22Rv1 (cell line): Measurements from ENCODE around the gene ARHGAP18.

Source experiments
- CTCF ChIP-seq: fragments of 450-650 bp; IDR thresholded peaks from 2 replicates; pipeline ENCODE4 v1.5.1; 2017; ENCODE audit warnings: mild to moderate bottlenecking
- ZFX ChIP-seq: fragments of 450-650 bp; IDR thresholded peaks from 2 replicates; pipeline ENCODE4 v1.6.1; 2017; ENCODE audit warnings: antibody characterized with exemption, borderline replicate concordance

- TF ChIP-seq CTCF, result no peak
- no peak for TF ChIP-seq ZFX
These were observed 695 bp downstream of the ARHGAP18 start for GRCh38 chr6:129709196-129709768.
